Endothelial cell (in vitro differentiated cells): ENCODE measurements around the gene ELL3. TPM values are rescaled to one million over a fixed set of nuclear protein-coding genes. Genes with fewer than 3 reads are reported as not detected.

ENCODE experiments used
- DNase-seq: peaks from one replicate; pipeline ENCODE4 v3.0.0; 2021; ENCODE audit warnings: low spot score
- H3K27ac Mint-ChIP-seq: one replicate; pipeline ENCODE4 v1.8.0; 2021; ENCODE audit warnings: mixed read lengths, inconsistent platforms; ENCODE audit not compliant: unreplicated experiment
- H3K27me3 Mint-ChIP-seq: one replicate; pipeline ENCODE4 v1.8.0; 2021; ENCODE audit warnings: mild to moderate bottlenecking, moderate library complexity, mixed read lengths, inconsistent platforms; ENCODE audit not compliant: unreplicated experiment
- H3K36me3 Mint-ChIP-seq: one replicate; pipeline ENCODE4 v1.8.0; 2021; ENCODE audit warnings: mild to moderate bottlenecking, low read depth, mixed read lengths, inconsistent platforms; ENCODE audit not compliant: unreplicated experiment
- H3K4me1 Mint-ChIP-seq: one replicate; pipeline ENCODE4 v1.8.0; 2021; ENCODE audit warnings: mild to moderate bottlenecking, mixed read lengths, inconsistent platforms; ENCODE audit not compliant: unreplicated experiment
- H3K4me3 Mint-ChIP-seq: one replicate; pipeline ENCODE4 v1.8.0; 2021; ENCODE audit warnings: mild to moderate bottlenecking, mixed read lengths, inconsistent platforms; ENCODE audit not compliant: unreplicated experiment
- H3K9me3 Mint-ChIP-seq: one replicate; pipeline ENCODE4 v1.8.0; 2021; ENCODE audit warnings: mixed read lengths, inconsistent platforms; ENCODE audit not compliant: unreplicated experiment
- total RNA-seq: library from RNA; stranded (reverse); fragmentation: NEBNext Ultra II Directional; extraction: Animal tissue kit (Norgen Biotek cat#: 25700); gene quantifications from one replicate; pipeline ENCODE4 v1.2.1, GENCODE V29; 2021; ENCODE audit not compliant: unreplicated experiment
- TF ChIP-seq, protein P1 (sequence below): fragments of 200-600 bp; sonication (generic); IDR thresholded peaks from one replicate; pipeline ENCODE4 v1.5.0; 2021; ENCODE audit warnings: antibody characterized with exemption; ENCODE audit not compliant: unreplicated experiment

Gene ELL3
- total RNA-seq, 1 donor from 2014 or later, result 1.9 TPM

DNA sequence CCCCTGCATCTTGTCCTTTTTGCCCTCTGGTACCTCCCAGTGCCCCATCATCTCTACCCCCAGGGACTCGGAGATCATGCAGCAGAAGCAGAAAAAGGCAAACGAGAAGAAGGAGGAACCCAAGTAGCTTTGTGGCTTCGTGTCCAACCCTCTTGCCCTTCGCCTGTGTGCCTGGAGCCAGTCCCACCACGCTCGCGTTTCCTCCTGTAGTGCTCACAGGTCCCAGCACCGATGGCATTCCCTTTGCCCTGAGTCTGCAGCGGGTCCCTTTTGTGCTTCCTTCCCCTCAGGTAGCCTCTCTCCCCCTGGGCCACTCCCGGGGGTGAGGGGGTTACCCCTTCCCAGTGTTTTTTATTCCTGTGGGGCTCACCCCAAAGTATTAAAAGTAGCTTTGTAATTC, 16.9 kb upstream of the ELL3 start:
- Mint-ChIP-seq H3K27me3 (peaks cover 27% of the 10 kb centered on the region), H3K9me3 (no peaks in the 10 kb centered on the region), H3K36me3 (peaks cover 48% of the 10 kb centered on the region), H3K4me3 (peak overlapping the region; percentile 99), H3K27ac (peak overlapping the region; percentile 98), H3K4me1 (peaks cover 38% of the 10 kb centered on the region)
- TF ChIP-seq, protein P1, sequence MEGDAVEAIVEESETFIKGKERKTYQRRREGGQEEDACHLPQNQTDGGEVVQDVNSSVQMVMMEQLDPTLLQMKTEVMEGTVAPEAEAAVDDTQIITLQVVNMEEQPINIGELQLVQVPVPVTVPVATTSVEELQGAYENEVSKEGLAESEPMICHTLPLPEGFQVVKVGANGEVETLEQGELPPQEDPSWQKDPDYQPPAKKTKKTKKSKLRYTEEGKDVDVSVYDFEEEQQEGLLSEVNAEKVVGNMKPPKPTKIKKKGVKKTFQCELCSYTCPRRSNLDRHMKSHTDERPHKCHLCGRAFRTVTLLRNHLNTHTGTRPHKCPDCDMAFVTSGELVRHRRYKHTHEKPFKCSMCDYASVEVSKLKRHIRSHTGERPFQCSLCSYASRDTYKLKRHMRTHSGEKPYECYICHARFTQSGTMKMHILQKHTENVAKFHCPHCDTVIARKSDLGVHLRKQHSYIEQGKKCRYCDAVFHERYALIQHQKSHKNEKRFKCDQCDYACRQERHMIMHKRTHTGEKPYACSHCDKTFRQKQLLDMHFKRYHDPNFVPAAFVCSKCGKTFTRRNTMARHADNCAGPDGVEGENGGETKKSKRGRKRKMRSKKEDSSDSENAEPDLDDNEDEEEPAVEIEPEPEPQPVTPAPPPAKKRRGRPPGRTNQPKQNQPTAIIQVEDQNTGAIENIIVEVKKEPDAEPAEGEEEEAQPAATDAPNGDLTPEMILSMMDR, result no peak
- no peak for DNase-seq

DNA sequence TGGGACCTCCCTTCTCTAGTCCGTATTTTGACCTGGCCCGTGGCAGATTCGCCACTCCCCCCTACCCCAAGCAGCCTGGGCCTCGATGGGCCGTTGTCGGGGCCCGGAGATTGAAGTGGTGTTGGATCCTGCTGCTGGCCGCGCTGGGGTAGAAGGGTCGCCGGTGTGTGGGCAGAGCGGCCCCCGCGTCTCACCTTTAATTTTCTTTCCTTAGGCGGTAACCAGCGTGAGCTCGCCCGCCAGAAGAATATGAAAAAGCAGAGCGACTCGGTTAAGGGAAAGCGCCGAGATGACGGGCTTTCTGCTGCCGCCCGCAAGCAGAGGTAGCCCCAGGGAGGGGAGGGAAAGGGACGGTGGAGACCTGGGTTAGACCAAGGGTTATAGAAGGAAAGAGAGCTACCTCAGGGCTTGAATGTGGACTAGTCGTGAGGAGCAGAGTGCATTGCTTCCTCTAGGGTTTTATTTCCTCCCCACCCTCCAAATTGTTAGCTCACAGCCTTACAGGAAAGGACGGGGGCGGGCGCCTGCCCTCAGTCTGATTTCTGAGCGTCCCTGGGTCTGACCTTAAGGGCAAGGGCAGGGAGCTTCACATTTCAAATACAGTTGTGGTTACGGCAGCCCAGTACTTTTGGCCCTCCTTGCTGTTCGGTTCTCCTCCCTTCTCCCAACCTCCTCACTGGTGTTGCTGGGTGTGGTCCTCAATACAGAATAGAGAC, 16.2 kb upstream of the ELL3 start:
- Mint-ChIP-seq H3K4me1 (peaks cover 38% of the 10 kb centered on the region), H3K27ac (peak overlapping the region; percentile 98), H3K4me3 (peak overlapping the region; percentile 99), H3K36me3 (peaks cover 42% of the 10 kb centered on the region), H3K27me3 (peaks cover 27% of the 10 kb centered on the region), H3K9me3 (no peaks in the 10 kb centered on the region)
- TF ChIP-seq, protein P1, result no peak
- DNase-seq, result peak; percentile 13

DNA sequence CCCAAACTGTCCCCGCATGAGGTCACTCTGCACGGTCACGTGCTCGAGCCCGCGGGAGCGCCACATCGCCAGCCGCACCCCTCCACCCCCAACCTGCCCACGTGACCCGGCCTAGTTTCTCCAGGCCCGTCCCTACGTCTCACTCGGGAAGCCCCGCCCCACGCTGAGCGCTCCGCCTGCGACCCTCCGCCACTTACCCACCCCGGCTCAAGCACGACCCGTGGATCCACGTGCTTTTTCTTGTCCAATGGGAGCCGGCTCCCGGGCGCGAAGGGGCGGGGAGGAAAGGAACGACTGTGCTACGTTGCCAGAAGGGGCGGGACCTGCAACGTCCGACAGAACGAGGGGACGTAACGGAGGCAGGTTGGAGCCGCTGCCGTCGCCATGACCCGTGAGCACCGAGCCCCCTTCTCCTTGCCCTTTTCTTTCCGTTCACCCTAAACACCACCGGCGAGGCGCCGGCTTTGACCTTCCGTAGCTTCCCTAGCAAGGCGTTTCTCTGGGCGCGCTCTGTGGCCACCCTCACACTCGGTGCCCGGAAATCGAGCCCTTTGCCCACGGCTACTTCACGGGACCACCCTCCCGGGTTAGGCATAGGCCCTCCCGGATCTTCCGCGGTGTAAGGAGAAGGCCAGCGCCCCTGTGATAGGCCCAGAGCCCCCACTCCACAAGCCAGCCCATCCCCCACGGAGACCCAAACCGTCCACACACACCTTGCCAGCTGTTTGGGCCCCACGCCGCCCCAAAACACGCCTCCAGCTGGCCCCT, 15.4 kb upstream of the ELL3 start, which contains the start of gene SERF2:
SERF2 (plus strand) TSS at position 328 of the 768 bp plus-strand sequence; CDS start at position 385, 57 bp downstream.
- peak within 1 kb of the TSS; percentile 98 for H3K27ac Mint-ChIP-seq
- H3K4me3 Mint-ChIP-seq, result peak within 1 kb of the TSS; percentile 99
- H3K9me3 Mint-ChIP-seq, result no peaks in the 10 kb centered on the region
- peaks cover 24% of the 10 kb centered on the region for H3K27me3 Mint-ChIP-seq
- TF ChIP-seq, protein P1, result no peak
- peaks cover 42% of the 10 kb centered on the region for H3K36me3 Mint-ChIP-seq
- peaks cover 38% of the 10 kb centered on the region for H3K4me1 Mint-ChIP-seq
- DNase-seq, result peak; percentile 99

DNA sequence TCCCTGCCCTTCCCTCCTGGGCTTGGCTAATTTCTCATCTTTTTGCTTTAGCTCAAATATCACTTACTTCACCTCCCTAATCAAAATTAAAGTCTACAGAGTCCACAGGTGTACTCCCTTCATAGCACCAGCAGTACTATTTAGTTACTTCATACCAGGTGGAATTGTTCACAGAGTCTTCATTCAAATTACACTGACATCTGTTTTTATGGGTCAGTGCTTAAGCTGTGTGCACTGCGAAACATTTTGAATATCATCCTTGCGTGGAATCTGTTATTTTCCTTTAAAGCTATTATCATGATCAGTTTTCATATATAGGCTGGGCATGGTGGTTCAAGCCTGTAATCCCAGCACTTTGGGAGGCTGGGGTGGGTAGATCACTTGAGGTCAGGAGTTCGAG, 12.6 kb upstream of the ELL3 start:
- H3K4me1 Mint-ChIP-seq, result peaks cover 22% of the 10 kb centered on the region
- H3K27ac Mint-ChIP-seq, result no peak overlapping the region
- H3K9me3 Mint-ChIP-seq, result no peaks in the 10 kb centered on the region
- TF ChIP-seq, protein P1, result no peak
- H3K4me3 Mint-ChIP-seq, result no peak overlapping the region
- DNase-seq, result no peak
- peaks cover 16% of the 10 kb centered on the region for H3K36me3 Mint-ChIP-seq
- H3K27me3 Mint-ChIP-seq, result peaks cover 23% of the 10 kb centered on the region

DNA sequence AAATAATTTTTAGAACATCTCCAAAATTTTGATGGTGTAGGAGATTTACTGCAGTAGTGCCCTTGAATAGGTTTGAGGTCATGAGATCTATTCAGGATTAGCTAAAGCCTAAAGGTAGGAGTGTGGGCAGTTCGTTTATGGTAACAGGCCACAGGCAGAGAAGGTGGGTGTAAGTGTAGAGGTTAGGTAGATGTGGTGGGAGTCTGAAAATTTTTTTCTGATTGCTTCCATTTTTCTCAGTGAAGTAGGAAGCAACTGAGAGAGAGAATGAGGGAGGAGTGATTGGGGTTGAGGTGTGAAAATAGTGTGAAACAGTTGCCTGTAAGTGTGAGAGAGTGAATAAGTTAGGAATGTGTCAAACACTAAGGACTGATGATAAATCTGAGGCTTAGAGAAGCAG, 2.2 kb upstream of the ELL3 start:
- TF ChIP-seq, protein P1, result no peak

More for the DNA sequence above, 2.2 kb upstream of the ELL3 start:
- no peak overlapping the region for H3K27ac Mint-ChIP-seq
- no peak overlapping the region for H3K4me3 Mint-ChIP-seq
- H3K27me3 Mint-ChIP-seq, result peaks cover 9% of the 10 kb centered on the region
- H3K4me1 Mint-ChIP-seq, result peaks cover 9% of the 10 kb centered on the region
- DNase-seq, result no peak
- H3K9me3 Mint-ChIP-seq, result no peaks in the 10 kb centered on the region
- H3K36me3 Mint-ChIP-seq, result peaks cover 6% of the 10 kb centered on the region
